RWPE2 (cell line): Measurements from ENCODE around the gene NXPE1.

Source experiments
- ATAC-seq: fragments of 200-7000 bp; cut with Tn5 transposase; 3 replicates; pipeline ENCODE4 v1.9.1; 2021; ENCODE audit warnings: low read depth
- DNase-seq: peaks from one replicate; pipeline ENCODE4 v3.0.0-alpha.2; 2020; ENCODE audit warnings: low spot score
- H3K27ac ChIP-seq: fragments of 450-650 bp; 2 replicates; pipeline ENCODE4 v1.5.1; 2017; ENCODE audit warnings: mild to moderate bottlenecking; ENCODE audit not compliant: poor library complexity, severe bottlenecking
- H3K27me3 ChIP-seq: fragments of 250-450 bp; sonication (Bioruptor Pico); 2 replicates; pipeline ENCODE4 v1.5.1; 2021; ENCODE audit warnings: mild to moderate bottlenecking, moderate library complexity; ENCODE audit not compliant: insufficient read depth, poor library complexity, severe bottlenecking
- H3K36me3 ChIP-seq: fragments of 250-450 bp; sonication (Bioruptor Pico); 2 replicates; pipeline ENCODE4 v1.5.1; 2020; ENCODE audit warnings: low read depth, mild to moderate bottlenecking, moderate library complexity
- H3K4me1 ChIP-seq: fragments of 250-450 bp; sonication (Bioruptor Pico); 2 replicates; pipeline ENCODE4 v1.5.1; 2021; ENCODE audit warnings: mild to moderate bottlenecking, moderate library complexity; ENCODE audit not compliant: insufficient read depth, poor library complexity, severe bottlenecking
- H3K4me3 ChIP-seq: fragments of 250-450 bp; sonication (Bioruptor Pico); 2 replicates; pipeline ENCODE4 v1.5.1; 2021; ENCODE audit warnings: mild to moderate bottlenecking, moderate library complexity; ENCODE audit not compliant: severe bottlenecking
- H3K9me3 ChIP-seq: fragments of 250-450 bp; sonication (Bioruptor Pico); 2 replicates; pipeline ENCODE4 v1.5.1; 2021; ENCODE audit warnings: mild to moderate bottlenecking, moderate library complexity; ENCODE audit not compliant: severe bottlenecking
- CTCF ChIP-seq: fragments of 450-650 bp; IDR thresholded peaks from one replicate; pipeline ENCODE4 v1.5.1; 2017; ENCODE audit warnings: mild to moderate bottlenecking, moderate library complexity; ENCODE audit not compliant: poor library complexity, severe bottlenecking

Gene NXPE1

GRCh38 chr11:114525682-114526081 is 34.0 kb downstream of the NXPE1 start:
- no peak overlapping the region for H3K4me3 ChIP-seq
- H3K4me1 ChIP-seq = no peaks in the 10 kb centered on the region
- H3K36me3 ChIP-seq = no peaks in the 10 kb centered on the region
- H3K27ac ChIP-seq = no peak overlapping the region
- H3K27me3 ChIP-seq = no peaks in the 10 kb centered on the region
- no peaks in the 10 kb centered on the region for H3K9me3 ChIP-seq
- DNase-seq (no peak), ATAC-seq (no peak)
- TF ChIP-seq CTCF = no peak

GRCh38 chr11:114524122-114524521 is 35.6 kb downstream of the NXPE1 start:
- no peak for DNase-seq
- no peak for TF ChIP-seq CTCF

GRCh38 chr11:114522818-114523217 is 36.9 kb downstream of the NXPE1 start:
- Histone ChIP-seq H3K27ac (no peak overlapping the region), H3K36me3 (no peaks in the 10 kb centered on the region), H3K4me3 (no peak overlapping the region), H3K27me3 (no peaks in the 10 kb centered on the region), H3K4me1 (no peaks in the 10 kb centered on the region), H3K9me3 (no peaks in the 10 kb centered on the region)
- DNase-seq (no peak), ATAC-seq (no peak)
- no peak for TF ChIP-seq CTCF

More at GRCh38 chr11:114524122-114524521, 35.6 kb downstream of the NXPE1 start:
- Histone ChIP-seq H3K27me3 (no peaks in the 10 kb centered on the region), H3K4me1 (no peaks in the 10 kb centered on the region), H3K36me3 (no peaks in the 10 kb centered on the region), H3K4me3 (no peak overlapping the region), H3K27ac (no peak overlapping the region), H3K9me3 (no peaks in the 10 kb centered on the region)
- no peak for ATAC-seq

- ATAC-seq = no peak
- H3K27ac ChIP-seq = no peak overlapping the region
- H3K4me1 ChIP-seq = no peaks in the 10 kb centered on the region
- H3K4me3 ChIP-seq = no peak overlapping the region
- no peak for TF ChIP-seq CTCF
- no peaks in the 10 kb centered on the region for H3K27me3 ChIP-seq
- H3K9me3 ChIP-seq = no peaks in the 10 kb centered on the region
- no peaks in the 10 kb centered on the region for H3K36me3 ChIP-seq
- DNase-seq = no peak
Observed at GRCh38 chr11:114511538-114511937, 48.1 kb downstream of the NXPE1 start.

GRCh38 chr11:114511079-114511478 is 48.6 kb downstream of the NXPE1 start:
- Histone ChIP-seq H3K36me3 (no peaks in the 10 kb centered on the region), H3K4me3 (no peak overlapping the region), H3K4me1 (no peaks in the 10 kb centered on the region), H3K9me3 (no peaks in the 10 kb centered on the region), H3K27me3 (no peaks in the 10 kb centered on the region), H3K27ac (no peak overlapping the region)
- DNase-seq (no peak), ATAC-seq (no peak)
- TF ChIP-seq CTCF = no peak
